ENCODE results near the gene HOXB3.

Gene HOXB3

GRCh38 chr17:48589831-48590606 lies at the start of gene HOXB3:
TSS of gene HOXB3 (minus strand) at chr17:48590241. CDS start at chr17:48552474, 37,767 bp downstream.
- DNase-seq, result no peak

GRCh38 chr17:48639136-48639535 lies 49.1 kb upstream of the HOXB3 start:
- DNase-seq, result no peak

- DNase-seq, result no peak
Measured at GRCh38 chr17:48637323-48638260, 47.6 kb upstream of the HOXB3 start.

- peak; percentile 89 for DNase-seq
Measured at GRCh38 chr17:48636177-48637018, 46.4 kb upstream of the HOXB3 start.

- no peak for DNase-seq
Measured at GRCh38 chr17:48634493-48635208, 44.6 kb upstream of the HOXB3 start.

- DNase-seq, result no peak
Measured at GRCh38 chr17:48633266-48633677, 43.2 kb upstream of the HOXB3 start.

- DNase-seq, result no peak
Measured at GRCh38 chr17:48632579-48633265, 42.7 kb upstream of the HOXB3 start.

- DNase-seq, result no peak
Measured at GRCh38 chr17:48631693-48632578, 41.9 kb upstream of the HOXB3 start.

- DNase-seq, result no peak
Measured at GRCh38 chr17:48630925-48631692, 41.1 kb upstream of the HOXB3 start.

- DNase-seq, result no peak
Measured at GRCh38 chr17:48630009-48630924, 40.2 kb upstream of the HOXB3 start.

- no peak for DNase-seq
Measured at GRCh38 chr17:48629411-48629759, 39.3 kb upstream of the HOXB3 start.

- DNase-seq, result no peak
Measured at GRCh38 chr17:48628649-48629410, 38.8 kb upstream of the HOXB3 start.

GRCh38 chr17:48627623-48628521 lies 37.8 kb upstream of the HOXB3 start:
- DNase-seq, result no peak

GRCh38 chr17:48627118-48627597 lies 37.1 kb upstream of the HOXB3 start:
- DNase-seq, result no peak

GRCh38 chr17:48626245-48627117 lies 36.4 kb upstream of the HOXB3 start, which contains the start of gene HOXB9:
TSS of gene HOXB9 (minus strand) at chr17:48626358. CDS start at chr17:48626269, 89 bp downstream.
- DNase-seq, result peak; percentile 52
